Heart right ventricle (tissue), 16 donors: ENCODE measurements around the gene FBRS. TPM values are rescaled to one million over a fixed set of nuclear protein-coding genes. Genes with fewer than 3 reads are reported as not detected.
"Not testable (repeated sequence)": the region's sequence is repeated elsewhere in the genome, so short reads cannot be mapped to it uniquely, and the experiment has no call there.

ENCODE experiments used
- ATAC-seq, 8 donors: fragments of 200-7000 bp; cut with Tn5 transposase; one replicate each; pipeline ENCODE4 v1.9.1; 2020; ENCODE audit warnings: mild to moderate bottlenecking in 8 of 8, moderate library complexity in 8 of 8, moderate number of reproducible peaks in 1 of 8
- DNase-seq, 2 donors: peaks; one replicate each; pipeline ENCODE4 v3.0.0-alpha.2; 2020
- H3K27ac ChIP-seq, 10 donors: fragments of 200-600 bp; sonication (generic) in 2 of 10; one replicate each; pipeline versions ENCODE4 v1.5.0 to v1.8.0; 2020 to 2022; ENCODE audit warnings: mild to moderate bottlenecking in 3 of 10
- H3K27me3 ChIP-seq, 7 donors: fragments of 200-600 bp; one replicate each; pipeline ENCODE4 v1.8.0; 2021 to 2022; ENCODE audit warnings: mild to moderate bottlenecking in 2 of 7
- H3K36me3 ChIP-seq, 9 donors: fragments of 200-600 bp; sonication (generic) in 1 of 9; one replicate each; pipeline versions ENCODE4 v1.5.0 to v1.8.0; 2020 to 2022; ENCODE audit warnings: mild to moderate bottlenecking in 2 of 9
- H3K4me1 ChIP-seq, 9 donors: fragments of 200-600 bp; sonication (generic) in 1 of 9; one replicate each; pipeline versions ENCODE4 v1.5.0 to v1.8.0; 2020 to 2022; ENCODE audit warnings: mild to moderate bottlenecking in 4 of 9
- H3K4me3 ChIP-seq, 10 donors: fragments of 200-600 bp; sonication (generic) in 2 of 10; one replicate each; pipeline versions ENCODE4 v1.5.0 to v1.8.0; 2020 to 2022; ENCODE audit warnings: mild to moderate bottlenecking in 7 of 10, moderate library complexity in 2 of 10
- H3K9me3 ChIP-seq, 11 donors: fragments of 200-600 bp in 10 of 11; sonication (generic) in 2 of 11; one replicate each; pipeline versions ENCODE4 v1.5.0 to v1.8.0; 2013 to 2022; ENCODE audit warnings: mild to moderate bottlenecking in 2 of 11, control low read depth in 1 of 11, moderate library complexity in 1 of 11
- WGBS, 2 donors: extraction: QIAGEN DNeasy Blood & Tissue Kit; methylation state at CpG; one replicate each; pipeline ENCODE4 v1.1.7; 2013; ENCODE audit warnings: inconsistent platforms in 1 of 2; 5-methylcytosine and 5-hydroxymethylcytosine counted together
- intact Hi-C, 10 donors: fragments of 100-400 bp; cut with DNase I; formaldehyde crosslinking; loops; one replicate each; pipeline versions ENCODE4 v1.11.1 to v1.14.2; 2022
- polyA plus RNA-seq, 2 donors: library from polyadenylated mRNA; stranded (reverse); fragments of 200-250 nt; gene quantifications; one replicate each; pipeline ENCODE4 v1.2.3, GENCODE V29; 2013
- total RNA-seq, 10 donors: library from RNA; stranded (reverse); fragmentation: NEBNext Ultra II Directional in 3 of 10; extraction: Animal tissue kit (Norgen Biotek cat#: 25700) in 3 of 10; gene quantifications; one replicate each; pipeline versions ENCODE4 v1.2.1 to v1.2.4, GENCODE V29; 2021 to 2023
- TF ChIP-seq, protein P1 (sequence below), 9 donors: fragments of 200-600 bp; sonication (generic) in 2 of 9; IDR thresholded peaks; one replicate each; pipeline versions ENCODE4 v1.5.0 to v1.8.0; 2021 to 2022; ENCODE audit warnings: antibody characterized with exemption in 9 of 9, mild to moderate bottlenecking in 5 of 9, moderate library complexity in 1 of 9
- donor health status: Arrhythmogenic right ventricular cardiomyopathy.
- donor health status: ischemic (EF 13 %, LVEDD 7.1; RV severe dilation, severe dysfunction).
- donor health status: healthy with polysubstance abuse.
- donor health status: DM: no; HTN: yes; CAD: no.
- donor health status: DM: no; HTN: no; CAD: no.
- donor health status: ischemic (EF 25% LVEDD 6.9; RV normal size, moderate dysfunction).
- donor health status: ischemic (EF 25% LVEDD 5.7; RV mildly dilated, moderate dysfunction).
- donor health status: healthy.
- donor health status: DM: yes; HTN: yes; CAD: no.
- donor health status: Ischemic cardiomyopathy.
- donor health status: ischemic (EF 35%, LVEDD 5.7; RV mildly dilated, moderate dysfunction).
- donor health status: nonischemic (EF 11% LVEDD 7.7; RV severe dilation, severe dysfunction).
- donor health status: DM: yes; HTN: yes; CAD: no.
- donor health status: PGD.
- donor health status: ischemic (EF 29% LVEDD 5.4; RV normal size, mild dysfunction).
- donor health status: nonischemic (EF 23%, LVEDD 6.1; RV moderate dilation, normal function).

The FBRS gene
- total and polyA plus RNA-seq, 12 donors, result 24.6 to 40.2 (median 29.3) TPM

DNA sequence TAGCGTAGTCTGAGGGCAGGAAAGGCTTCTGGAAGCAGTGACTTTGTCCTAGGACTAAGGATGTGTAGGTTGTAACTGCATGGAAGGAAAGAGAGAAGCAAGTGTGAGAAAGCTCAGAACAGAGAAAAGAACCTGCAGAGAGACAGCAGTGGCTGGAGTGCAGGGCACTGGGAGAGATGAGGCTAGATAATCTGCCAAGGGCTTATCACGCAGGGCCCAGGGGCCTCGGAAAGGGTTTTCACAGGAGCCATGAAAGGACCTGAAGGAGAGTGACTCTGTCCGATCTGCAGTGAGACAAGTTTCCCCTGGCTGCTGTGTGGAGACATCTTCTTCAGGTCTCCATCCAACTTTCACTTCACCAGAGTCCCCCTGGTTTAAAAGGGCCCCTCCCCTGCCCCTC, 33.7 kb downstream of the FBRS start:
- 50 to 63% methylated on average over 4 of the region's 4 CpGs for WGBS, 2 donors
- Histone ChIP-seq H3K27me3 (peaks cover 0 to 3% (median 0%) of the 10 kb centered on the region in 7 donors), H3K27ac (no peak overlapping the region), H3K9me3 (no peaks in the 10 kb centered on the region), H3K4me1 (peaks cover 0 to 15% (median 5%) of the 10 kb centered on the region in 9 donors), H3K36me3 (no peaks in the 10 kb centered on the region), H3K4me3 (no peak overlapping the region)
- TF ChIP-seq, protein P1, sequence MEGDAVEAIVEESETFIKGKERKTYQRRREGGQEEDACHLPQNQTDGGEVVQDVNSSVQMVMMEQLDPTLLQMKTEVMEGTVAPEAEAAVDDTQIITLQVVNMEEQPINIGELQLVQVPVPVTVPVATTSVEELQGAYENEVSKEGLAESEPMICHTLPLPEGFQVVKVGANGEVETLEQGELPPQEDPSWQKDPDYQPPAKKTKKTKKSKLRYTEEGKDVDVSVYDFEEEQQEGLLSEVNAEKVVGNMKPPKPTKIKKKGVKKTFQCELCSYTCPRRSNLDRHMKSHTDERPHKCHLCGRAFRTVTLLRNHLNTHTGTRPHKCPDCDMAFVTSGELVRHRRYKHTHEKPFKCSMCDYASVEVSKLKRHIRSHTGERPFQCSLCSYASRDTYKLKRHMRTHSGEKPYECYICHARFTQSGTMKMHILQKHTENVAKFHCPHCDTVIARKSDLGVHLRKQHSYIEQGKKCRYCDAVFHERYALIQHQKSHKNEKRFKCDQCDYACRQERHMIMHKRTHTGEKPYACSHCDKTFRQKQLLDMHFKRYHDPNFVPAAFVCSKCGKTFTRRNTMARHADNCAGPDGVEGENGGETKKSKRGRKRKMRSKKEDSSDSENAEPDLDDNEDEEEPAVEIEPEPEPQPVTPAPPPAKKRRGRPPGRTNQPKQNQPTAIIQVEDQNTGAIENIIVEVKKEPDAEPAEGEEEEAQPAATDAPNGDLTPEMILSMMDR (IDR thresholded peaks at IDR 0.05), result no peak
- ATAC-seq (no peak), DNase-seq (no peak)
- intact Hi-C loops, result loop anchor here in 2 of 10 donors (2.0 to 10.0 kb wide), 3 partner anchors 31 to 245 kb away; partner anchors contain the start of gene SEPHS2 (in 1 of the 2)

DNA sequence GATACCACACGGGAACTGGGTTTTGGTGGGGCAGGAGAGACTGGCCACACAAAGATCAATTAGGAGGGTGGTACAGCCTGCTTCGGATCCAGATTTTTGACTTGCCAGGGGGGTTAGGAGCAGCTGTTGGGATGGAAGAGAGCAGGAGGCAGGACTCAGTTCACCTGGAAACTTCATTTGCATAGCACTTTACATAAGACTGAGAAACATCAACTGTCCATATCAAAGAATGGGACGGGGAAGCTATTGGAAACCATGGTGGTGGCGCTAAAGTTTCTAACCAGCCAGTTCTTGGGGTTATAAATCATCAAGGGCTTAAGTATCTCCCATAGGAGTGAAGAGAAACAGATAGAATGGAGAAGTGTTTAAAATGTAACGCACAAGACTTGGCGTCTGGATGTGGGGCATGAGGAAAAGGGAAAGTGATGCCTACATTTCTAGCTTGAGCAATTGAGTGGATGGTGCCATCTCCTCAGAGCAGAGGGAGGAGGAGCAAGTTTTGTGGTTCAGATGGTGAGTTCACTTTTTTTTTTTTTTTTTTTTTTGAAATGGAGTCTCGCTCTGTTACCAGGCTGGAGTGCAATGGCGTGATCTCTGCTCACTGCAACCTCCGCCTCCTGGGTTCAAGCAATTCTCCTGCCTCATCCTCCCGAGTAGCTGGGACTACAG, 34.3 kb downstream of the FBRS start:
- ATAC-seq (no peak), DNase-seq (no peak)
- intact Hi-C loops, result loop anchor here in 2 of 10 donors (2.0 to 10.0 kb wide), 3 partner anchors 32 to 245 kb away; partner anchors contain the start of gene SEPHS2 (in 1 of the 2)
- Histone ChIP-seq H3K27ac (no peak overlapping the region), H3K4me3 (no peak overlapping the region), H3K27me3 (peaks cover 0 to 3% (median 0%) of the 10 kb centered on the region in 7 donors), H3K36me3 (no peaks in the 10 kb centered on the region), H3K4me1 (peaks cover 0 to 19% (median 8%) of the 10 kb centered on the region in 9 donors), H3K9me3 (no peaks in the 10 kb centered on the region)
- 55 to 66% methylated on average over 8 to 10 of the region's 10 CpGs for WGBS, 2 donors
- TF ChIP-seq, protein P1 (IDR thresholded peaks at IDR 0.05), result no peak

DNA sequence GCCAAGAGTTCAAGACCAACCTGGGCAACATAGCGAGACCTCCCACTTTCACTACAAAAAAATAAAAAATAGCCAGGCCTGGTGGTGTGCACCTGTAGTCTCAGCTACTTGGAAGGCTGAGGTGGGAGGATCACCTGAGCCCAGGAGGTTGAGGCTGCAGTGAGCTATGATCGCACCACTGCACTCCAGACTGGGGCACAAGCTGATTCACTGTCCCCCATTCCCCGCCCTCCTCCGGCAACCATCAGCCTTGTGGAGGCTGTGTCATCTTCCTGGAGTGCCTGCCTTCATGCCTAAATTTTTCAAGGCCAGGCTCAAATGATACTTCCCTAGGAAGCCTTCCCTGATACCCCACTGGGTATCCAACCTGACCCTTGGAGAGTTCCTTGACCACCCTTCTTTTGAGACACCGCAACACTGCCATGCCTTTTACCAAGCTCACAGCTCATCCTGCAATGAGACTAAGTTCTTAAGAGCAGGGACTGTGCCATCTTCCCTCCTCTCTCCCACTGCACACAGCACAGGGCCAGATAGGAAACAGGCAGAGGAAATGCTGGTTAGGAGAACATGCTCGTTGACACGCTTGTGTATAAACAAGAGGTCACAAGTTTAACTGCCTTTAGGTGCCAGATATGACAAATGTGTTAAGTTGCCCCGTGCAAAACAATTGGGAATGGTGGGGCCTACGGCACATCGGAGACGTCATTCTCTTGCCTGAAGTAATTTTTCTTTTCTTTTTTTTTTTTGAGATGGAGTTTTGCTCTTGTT, 36.9 kb downstream of the FBRS start:
- DNase-seq (no peak), ATAC-seq (no peak)
- Histone ChIP-seq H3K27me3 (peaks cover 0 to 3% (median 0%) of the 10 kb centered on the region in 7 donors), H3K36me3 (peaks cover 0 to 5% (median 0%) of the 10 kb centered on the region in 9 donors), H3K4me1 (peaks cover 0 to 34% (median 18%) of the 10 kb centered on the region in 9 donors), H3K9me3 (no peaks in the 10 kb centered on the region), H3K4me3 (no peak overlapping the region), H3K27ac (no peak overlapping the region)
- TF ChIP-seq, protein P1 (IDR thresholded peaks at IDR 0.05), result no peak
- 80 to 81% methylated on average over 11 of the region's 11 CpGs for WGBS, 2 donors
- intact Hi-C loops, result loop anchor here in 2 of 10 donors (5.0 to 10.0 kb wide), 4 partner anchors 52 to 248 kb away; partner anchors contain the start of genes PHKG2 (in 1 of the 2), SEPHS2 (in 1 of the 2) and ZNF747 (in 1 of the 2)

DNA sequence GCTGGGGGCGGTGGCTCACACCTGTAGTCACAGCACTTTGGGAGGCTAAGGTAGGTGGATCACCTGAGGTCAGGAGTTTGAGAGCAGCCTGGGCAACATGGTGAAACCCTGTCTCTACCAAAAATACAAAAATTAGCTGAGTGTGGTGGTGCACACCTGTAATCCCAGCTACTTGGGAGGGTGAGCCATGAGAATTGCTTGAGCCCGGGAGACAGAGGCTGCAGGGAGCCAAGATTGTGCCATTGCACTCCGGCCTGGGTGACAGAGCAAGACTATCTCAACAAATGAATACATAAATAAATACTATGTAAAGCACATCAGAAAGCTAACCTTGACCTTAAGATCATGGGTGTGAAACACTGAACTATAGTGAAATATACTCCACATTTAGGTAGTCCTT, 38.4 kb downstream of the FBRS start:
- 97 to 98% methylated on average over 3 of the region's 3 CpGs for WGBS, 2 donors
- ATAC-seq, DNase-seq: not testable (repeated sequence)

More for the DNA sequence above, 38.4 kb downstream of the FBRS start:
- Histone ChIP-seq H3K36me3 (peaks cover 0 to 21% (median 11%) of the 10 kb centered on the region in 9 donors), H3K4me1 (peaks cover 0 to 48% (median 31%) of the 10 kb centered on the region in 9 donors)
- not testable (repeated sequence) for H3K27me3 ChIP-seq, H3K27ac ChIP-seq, H3K9me3 ChIP-seq, H3K4me3 ChIP-seq
- intact Hi-C loops, result loop anchor here in 2 of 10 donors (5.0 to 10.0 kb wide), 3 partner anchors 51 to 164 kb away; partner anchors contain the start of genes PHKG2 (in 1 of the 2) and ZNF747 (in 1 of the 2)
